GM23338 (cell line): Measurements from ENCODE around the gene MVB12B. TPM values are rescaled to one million over a fixed set of nuclear protein-coding genes. Genes with fewer than 3 reads are reported as not detected.

Experiments
- ATAC-seq: fragments of 200-7000 bp; cut with Tn5 transposase; 3 replicates; pipeline ENCODE4 v1.9.1; 2020
- DNase-seq: peaks from one replicate; pipeline ENCODE4 v3.0.0-alpha.2; 2015; ENCODE audit warnings: low spot score
- H2AFZ ChIP-seq: fragments of 200-600 bp; sonication (generic); 2 replicates; pipeline ENCODE4 v1.8.0; 2016; ENCODE audit warnings: antibody characterized with exemption, mild to moderate bottlenecking, moderate library complexity
- H3F3A ChIP-seq: fragments of 200-600 bp; sonication (generic); replicated peaks from 2 replicates; pipeline ENCODE4 v1.8.0; 2017; ENCODE audit warnings: antibody characterized with exemption, mixed run types, low read depth
- H3K27ac ChIP-seq: fragments of 200-600 bp; sonication (generic); 2 replicates; pipeline ENCODE4 v1.6.1; 2016; ENCODE audit warnings: low read depth
- H3K27me3 ChIP-seq: fragments of 200-600 bp; sonication (generic); 2 replicates; pipeline ENCODE4 v1.8.0; 2016; ENCODE audit warnings: mild to moderate bottlenecking, mixed run types, moderate library complexity; ENCODE audit not compliant: insufficient read depth
- H3K36me3 ChIP-seq: fragments of 200-600 bp; sonication (generic); 2 replicates; pipeline ENCODE4 v1.8.0; 2016; ENCODE audit warnings: mild to moderate bottlenecking; ENCODE audit not compliant: insufficient read depth
- H3K4me1 ChIP-seq: fragments of 200-600 bp; sonication (generic); 2 replicates; pipeline ENCODE4 v1.8.0; 2016; ENCODE audit warnings: mild to moderate bottlenecking, moderate library complexity; ENCODE audit not compliant: insufficient read depth
- H3K4me2 ChIP-seq: fragments of 200-600 bp; sonication (generic); 2 replicates; pipeline ENCODE4 v1.7.1; 2017; ENCODE audit warnings: mixed run types
- H3K4me3 ChIP-seq: fragments of 200-600 bp; sonication (generic); 2 replicates; pipeline ENCODE4 v1.6.1; 2016; ENCODE audit warnings: mixed run types
- H3K79me2 ChIP-seq: fragments of 200-600 bp; sonication (generic); replicated peaks from 2 replicates; pipeline ENCODE4 v1.8.0; 2017; ENCODE audit warnings: mild to moderate bottlenecking; ENCODE audit not compliant: insufficient read depth
- H3K9me2 ChIP-seq: fragments of 200-600 bp; sonication (generic); 2 replicates; pipeline ENCODE4 v1.8.0; 2017; ENCODE audit not compliant: insufficient read depth
- H4K20me1 ChIP-seq: fragments of 200-600 bp; sonication (generic); replicated peaks from 2 replicates; pipeline ENCODE4 v1.8.0; 2017; ENCODE audit warnings: mild to moderate bottlenecking; ENCODE audit not compliant: insufficient read depth
- H3K27ac Mint-ChIP-seq: 2 replicates; pipeline ENCODE4 v1.8.0; 2020; ENCODE audit warnings: inconsistent platforms, mild to moderate bottlenecking, moderate library complexity, mixed read lengths
- H3K27me3 Mint-ChIP-seq: 3 replicates; pipeline ENCODE4 v1.8.0; 2022; ENCODE audit warnings: low read depth, mild to moderate bottlenecking, moderate library complexity, mixed read lengths, inconsistent platforms; ENCODE audit not compliant: insufficient read depth, poor library complexity
- H3K36me3 Mint-ChIP-seq: 3 replicates; pipeline ENCODE4 v1.8.0; 2021; ENCODE audit warnings: low read depth, mild to moderate bottlenecking, inconsistent platforms, moderate library complexity, mixed read lengths
- H3K4me1 Mint-ChIP-seq: 3 replicates; pipeline ENCODE4 v1.8.0; 2020; ENCODE audit warnings: mild to moderate bottlenecking, inconsistent platforms, mixed read lengths
- H3K4me3 Mint-ChIP-seq: 3 replicates; pipeline ENCODE4 v1.8.0; 2021; ENCODE audit warnings: moderate library complexity, mild to moderate bottlenecking, inconsistent platforms, mixed read lengths
- H3K9me3 Mint-ChIP-seq: 3 replicates; pipeline ENCODE4 v1.8.0; 2020; ENCODE audit warnings: moderate library complexity, mild to moderate bottlenecking, inconsistent platforms, mixed read lengths
- CREB1 ChIP-seq: fragments of 250-450 bp; sonication (Bioruptor Pico); IDR thresholded peaks from 2 replicates; pipeline ENCODE4 v1.5.0; 2020; ENCODE audit warnings: low read depth, mild to moderate bottlenecking, moderate library complexity
- CTCF ChIP-seq, 2 experiments: fragments of 200-600 bp in 1 of 2; sonication (generic) in 1 of 2; conservative IDR thresholded peaks; 2 replicates each; pipeline versions ENCODE4 v1.5.1 to v1.6.1; 2016 to 2017; ENCODE audit warnings: antibody characterized with exemption in 2 of 2, low read depth in 2 of 2, mild to moderate bottlenecking in 2 of 2, moderate library complexity in 1 of 2
- EZH2phosphoT487 ChIP-seq: fragments of 200-600 bp; sonication (generic); IDR thresholded peaks from one replicate; pipeline ENCODE4 v1.8.1; 2018; ENCODE audit warnings: antibody characterized with exemption; ENCODE audit not compliant: unreplicated experiment
- JUNB ChIP-seq: IDR thresholded peaks from one replicate; pipeline ENCODE4 v1.6.1; 2016; ENCODE audit warnings: antibody characterized with exemption; ENCODE audit not compliant: unreplicated experiment
- ZNF331 ChIP-seq: fragments of 250-450 bp; sonication (Bioruptor Pico); IDR thresholded peaks from 2 replicates; pipeline ENCODE4 v1.5.0; 2020; ENCODE audit warnings: low read depth, mild to moderate bottlenecking, moderate library complexity
- polyA plus RNA-seq: library from polyadenylated mRNA; unstranded; fragments of >200 nt; fragmentation: Nextera tagmentation; extraction: Ambion mirVana; gene quantifications from 2 replicates; pipeline ENCODE4 v1.2.1, GENCODE V29; 2016
- total RNA-seq: library from RNA; depleted of rRNA; stranded (reverse); fragments of >200 nt; shearing (Covaris generic); gene quantifications from 2 replicates; pipeline ENCODE4 v1.2.3, GENCODE V29; 2014
- TF ChIP-seq, protein P1 (sequence below): IDR thresholded peaks from one replicate; pipeline ENCODE4 v1.6.1; 2018; ENCODE audit warnings: antibody characterized with exemption; ENCODE audit not compliant: unreplicated experiment
- TF ChIP-seq, protein P2 (sequence below): IDR thresholded peaks from 2 replicates; pipeline ENCODE4 v1.6.1; 2016; ENCODE audit warnings: antibody characterized with exemption

MVB12B gene
- total and polyA plus RNA-seq, 2 experiments from 2014 or later, result 1.9 to 6.6 TPM

- H3K27ac Mint-ChIP-seq, result no peak overlapping the region
- no peaks in the 10 kb centered on the region for H4K20me1 ChIP-seq
Measured at GRCh38 chr9:126515873-126516505, 189.4 kb downstream of the MVB12B start.

DNA sequence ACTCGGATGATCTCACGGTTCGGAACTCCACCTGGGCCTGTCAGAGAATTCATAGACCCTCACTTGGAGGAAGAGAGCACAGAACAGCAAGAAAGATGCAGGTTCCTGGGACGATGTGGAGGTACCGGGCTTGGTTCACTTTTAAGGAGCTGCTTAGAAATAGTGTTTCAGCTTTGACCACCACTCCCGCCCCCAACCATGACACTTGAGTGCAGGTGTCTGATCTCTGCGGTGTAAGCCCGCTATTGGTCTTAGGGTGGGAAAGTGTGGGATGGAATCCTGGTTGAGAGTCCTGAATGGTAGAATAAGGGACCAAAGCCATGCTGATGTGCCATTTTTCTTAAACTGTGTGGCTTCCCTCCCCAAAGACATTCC, 189.9 kb downstream of the MVB12B start:
- Histone ChIP-seq H4K20me1 (no peaks in the 10 kb centered on the region), H3K27ac (no peak overlapping the region), H3K27me3 (peaks cover 10% of the 10 kb centered on the region), H3K4me1 (peaks cover 18% of the 10 kb centered on the region), H2AFZ (peak overlapping the region; percentile 84; the same call in 1 of the 2 replicates), H3K4me2 (no peak overlapping the region; the same call in 1 of the 2 replicates), H3K79me2 (no peaks in the 10 kb centered on the region), H3K9me2 (no peaks in the 10 kb centered on the region), H3F3A (0 out of 2 replicates have a peak, but pooled peaks cover 5% of the 10 kb centered on the region), H3K4me3 (no peak overlapping the region), H3K36me3 (no peaks in the 10 kb centered on the region)
- no peak for ATAC-seq
- H3K27me3 Mint-ChIP-seq, result peaks cover 14% of the 10 kb centered on the region
- no peaks in the 10 kb centered on the region; the same call in 2 of the 3 replicates for H3K9me3 Mint-ChIP-seq
- peaks cover 46% of the 10 kb centered on the region for H3K4me1 Mint-ChIP-seq
- no peak overlapping the region for H3K27ac Mint-ChIP-seq
- H3K36me3 Mint-ChIP-seq, result no peaks in the 10 kb centered on the region
- TF ChIP-seq CTCF (conservative IDR thresholded peaks at IDR 0.05; ENCODE audit: low read depth in 2 of 2) (no peak), ZNF331 (CRISPR knock-in tag) (no peak), JUNB (no peak), EZH2phosphoT487 (no peak), CREB1 (CRISPR knock-in tag) (no peak)
- TF ChIP-seq, protein P1, sequence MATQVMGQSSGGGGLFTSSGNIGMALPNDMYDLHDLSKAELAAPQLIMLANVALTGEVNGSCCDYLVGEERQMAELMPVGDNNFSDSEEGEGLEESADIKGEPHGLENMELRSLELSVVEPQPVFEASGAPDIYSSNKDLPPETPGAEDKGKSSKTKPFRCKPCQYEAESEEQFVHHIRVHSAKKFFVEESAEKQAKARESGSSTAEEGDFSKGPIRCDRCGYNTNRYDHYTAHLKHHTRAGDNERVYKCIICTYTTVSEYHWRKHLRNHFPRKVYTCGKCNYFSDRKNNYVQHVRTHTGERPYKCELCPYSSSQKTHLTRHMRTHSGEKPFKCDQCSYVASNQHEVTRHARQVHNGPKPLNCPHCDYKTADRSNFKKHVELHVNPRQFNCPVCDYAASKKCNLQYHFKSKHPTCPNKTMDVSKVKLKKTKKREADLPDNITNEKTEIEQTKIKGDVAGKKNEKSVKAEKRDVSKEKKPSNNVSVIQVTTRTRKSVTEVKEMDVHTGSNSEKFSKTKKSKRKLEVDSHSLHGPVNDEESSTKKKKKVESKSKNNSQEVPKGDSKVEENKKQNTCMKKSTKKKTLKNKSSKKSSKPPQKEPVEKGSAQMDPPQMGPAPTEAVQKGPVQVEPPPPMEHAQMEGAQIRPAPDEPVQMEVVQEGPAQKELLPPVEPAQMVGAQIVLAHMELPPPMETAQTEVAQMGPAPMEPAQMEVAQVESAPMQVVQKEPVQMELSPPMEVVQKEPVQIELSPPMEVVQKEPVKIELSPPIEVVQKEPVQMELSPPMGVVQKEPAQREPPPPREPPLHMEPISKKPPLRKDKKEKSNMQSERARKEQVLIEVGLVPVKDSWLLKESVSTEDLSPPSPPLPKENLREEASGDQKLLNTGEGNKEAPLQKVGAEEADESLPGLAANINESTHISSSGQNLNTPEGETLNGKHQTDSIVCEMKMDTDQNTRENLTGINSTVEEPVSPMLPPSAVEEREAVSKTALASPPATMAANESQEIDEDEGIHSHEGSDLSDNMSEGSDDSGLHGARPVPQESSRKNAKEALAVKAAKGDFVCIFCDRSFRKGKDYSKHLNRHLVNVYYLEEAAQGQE, result no peak
- TF ChIP-seq, protein P2, sequence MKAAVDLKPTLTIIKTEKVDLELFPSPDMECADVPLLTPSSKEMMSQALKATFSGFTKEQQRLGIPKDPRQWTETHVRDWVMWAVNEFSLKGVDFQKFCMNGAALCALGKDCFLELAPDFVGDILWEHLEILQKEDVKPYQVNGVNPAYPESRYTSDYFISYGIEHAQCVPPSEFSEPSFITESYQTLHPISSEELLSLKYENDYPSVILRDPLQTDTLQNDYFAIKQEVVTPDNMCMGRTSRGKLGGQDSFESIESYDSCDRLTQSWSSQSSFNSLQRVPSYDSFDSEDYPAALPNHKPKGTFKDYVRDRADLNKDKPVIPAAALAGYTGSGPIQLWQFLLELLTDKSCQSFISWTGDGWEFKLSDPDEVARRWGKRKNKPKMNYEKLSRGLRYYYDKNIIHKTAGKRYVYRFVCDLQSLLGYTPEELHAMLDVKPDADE, result no peak
- H3K4me3 Mint-ChIP-seq, result no peak overlapping the region
- DNase-seq, result no peak

More at GRCh38 chr9:126515873-126516505, 189.4 kb downstream of the MVB12B start:
- H3K27me3 Mint-ChIP-seq, result peaks cover 14% of the 10 kb centered on the region
- no peak overlapping the region; the same call in 1 of the 2 replicates for H2AFZ ChIP-seq
- no peak overlapping the region for H3K4me3 ChIP-seq
- H3K9me2 ChIP-seq, result no peaks in the 10 kb centered on the region
- ATAC-seq, result no peak
- H3K4me3 Mint-ChIP-seq, result no peak overlapping the region
- no peak for DNase-seq
- H3K4me2 ChIP-seq, result no peak overlapping the region
- H3K79me2 ChIP-seq, result no peaks in the 10 kb centered on the region
- H3K36me3 Mint-ChIP-seq, result no peaks in the 10 kb centered on the region
- no peak for TF ChIP-seq ZNF331 (CRISPR knock-in tag)
- H3K27me3 ChIP-seq, result peaks cover 10% of the 10 kb centered on the region
- H3F3A ChIP-seq, result 0 out of 2 replicates have a peak, but pooled peaks cover 5% of the 10 kb centered on the region
- H3K9me3 Mint-ChIP-seq, result no peaks in the 10 kb centered on the region; the same call in 2 of the 3 replicates
- H3K27ac ChIP-seq, result no peak overlapping the region
- no peaks in the 10 kb centered on the region for H3K36me3 ChIP-seq
- H3K4me1 Mint-ChIP-seq, result peaks cover 43% of the 10 kb centered on the region
- peaks cover 18% of the 10 kb centered on the region for H3K4me1 ChIP-seq
